H1 (cell line): ENCODE measurements around the gene ROS1. TPM values are rescaled to one million over a fixed set of nuclear protein-coding genes. Genes with fewer than 3 reads are reported as not detected.

Source experiments
- CTCF ChIA-PET: fragments of 300-600 bp; sonication (Branson Sonifier 250); formaldehyde crosslinking; loops from one replicate; lab custom pipeline; 2021; ENCODE audit not compliant: partially characterized antibody; lab: Charles Lee
- POLR2A ChIA-PET: fragments of 300-600 bp; sonication (Branson Sonifier 250); formaldehyde crosslinking; loops from one replicate; lab custom pipeline; 2021; ENCODE audit warnings: inconsistent platforms; ENCODE audit not compliant: partially characterized antibody; lab: Charles Lee
- DNase-seq, 2 experiments: peaks; one replicate each; pipeline versions ENCODE4 v3.0.0 to v3.0.0-alpha.2; 2010 to 2022; ENCODE audit warnings: low spot score in 2 of 2, low read depth in 1 of 2, mixed read lengths in 1 of 2
- FAIRE-seq: peaks from 2 replicates; lab custom pipeline; 2011; peaks lifted over from hg19 to GRCh38; lab: Jason Lieb, UNC
- H2AFZ ChIP-seq: 2 replicates; pipeline ENCODE4 v1.8.1; 2012; ENCODE audit warnings: low read length, inconsistent platforms
- H2AK5ac ChIP-seq: 2 replicates; pipeline ENCODE4 v1.6.1; 2013; ENCODE audit warnings: low read depth, low read length
- H2BK120ac ChIP-seq: replicated peaks from 2 replicates; pipeline ENCODE3; 2013; ENCODE audit warnings: low read depth, low read length, inconsistent platforms
- H2BK12ac ChIP-seq: 2 replicates; pipeline ENCODE4 v1.6.1; 2013; ENCODE audit warnings: low read depth, low read length
- H2BK15ac ChIP-seq: 2 replicates; pipeline ENCODE4 v1.6.1; 2013; ENCODE audit warnings: low read length
- H2BK20ac ChIP-seq: 2 replicates; pipeline ENCODE4 v1.6.1; 2013; ENCODE audit warnings: low read length
- H2BK5ac ChIP-seq: 2 replicates; pipeline ENCODE4 v1.6.1; 2013; ENCODE audit warnings: low read depth, low read length
- H3K14ac ChIP-seq: 2 replicates; pipeline ENCODE4 v1.6.1; 2013; ENCODE audit warnings: inconsistent platforms; ENCODE audit not compliant: insufficient read length
- H3K18ac ChIP-seq: 2 replicates; pipeline ENCODE4 v1.6.1; 2013; ENCODE audit warnings: low read length; ENCODE audit errors: extremely low read depth
- H3K23ac ChIP-seq: 2 replicates; pipeline ENCODE4 v1.6.1; 2013; ENCODE audit warnings: inconsistent platforms; ENCODE audit not compliant: insufficient read length
- H3K23me2 ChIP-seq: 2 replicates; pipeline ENCODE4 v1.6.1; 2013; ENCODE audit warnings: low read depth, low read length
- H3K27ac ChIP-seq: 2 replicates; pipeline ENCODE4 v1.6.1; 2011; ENCODE audit warnings: low read depth, low read length, inconsistent platforms
- H3K27me3 ChIP-seq, 4 experiments: replicated peaks in 1 of 4; 1 replicate in 1 of 4; 2 replicates in 3 of 4; pipeline versions ENCODE4 v1.6.1 to v1.8.1; 2011 to 2013; ENCODE audit warnings: low read length in 3 of 4, mild to moderate bottlenecking in 3 of 4, inconsistent platforms in 2 of 4, mixed read lengths in 2 of 4, moderate library complexity in 1 of 4; ENCODE audit not compliant: control insufficient read depth in 3 of 4, insufficient read depth in 3 of 4; ENCODE audit errors: extremely low read depth in 1 of 4
- H3K36me3 ChIP-seq, 4 experiments: 2 replicates each; pipeline versions ENCODE4 v1.6.1 to v1.8.1; 2011 to 2013; ENCODE audit warnings: mild to moderate bottlenecking in 4 of 4, low read length in 3 of 4, moderate library complexity in 2 of 4, control low read depth in 1 of 4, inconsistent platforms in 1 of 4; ENCODE audit not compliant: insufficient read depth in 4 of 4, control insufficient read depth in 2 of 4
- H3K4ac ChIP-seq: replicated peaks from 2 replicates; pipeline ENCODE3; 2013; ENCODE audit warnings: low read length, low read depth, mixed read lengths, inconsistent platforms; ENCODE audit not compliant: insufficient read length
- H3K4me1 ChIP-seq, 4 experiments: replicated peaks in 1 of 4; 1 replicate in 1 of 4; 2 replicates in 3 of 4; pipeline versions ENCODE4 v1.6.1 to v1.8.1; 2011 to 2013; ENCODE audit warnings: low read length in 3 of 4, inconsistent platforms in 2 of 4, mixed read lengths in 1 of 4; ENCODE audit not compliant: insufficient read depth in 4 of 4, control insufficient read depth in 3 of 4
- H3K4me2 ChIP-seq, 2 experiments: 2 replicates each; pipeline versions ENCODE4 v1.6.1 to v1.8.1; 2011 to 2013; ENCODE audit warnings: low read depth in 2 of 2, low read length in 2 of 2, control low read depth in 1 of 2, inconsistent platforms in 1 of 2, mild to moderate bottlenecking in 1 of 2; ENCODE audit not compliant: insufficient read depth in 1 of 2
- H3K4me3 ChIP-seq, 4 experiments: fragments of 200-600, 300-600 bp in 1 of 4; sonication (generic), shearing (Covaris generic), sonication (Bioruptor Twin) in 1 of 4; 2 replicates each; pipeline versions ENCODE4 v1.5.1 to v1.8.1; 2011 to 2016; ENCODE audit warnings: low read length in 4 of 4, low read depth in 3 of 4, control low read depth in 2 of 4, inconsistent platforms in 2 of 4, mild to moderate bottlenecking in 2 of 4, mixed read lengths in 1 of 4, moderate library complexity in 1 of 4; ENCODE audit not compliant: insufficient read depth in 2 of 4; ENCODE audit errors: extremely low read depth in 1 of 4
- H3K56ac ChIP-seq: replicated peaks from 2 replicates; pipeline ENCODE3; 2013; ENCODE audit warnings: low read depth, mild to moderate bottlenecking, mixed read lengths, low read length, inconsistent platforms; ENCODE audit not compliant: insufficient read length
- H3K79me1 ChIP-seq: 2 replicates; pipeline ENCODE4 v1.6.1; 2013; ENCODE audit warnings: low read depth, low read length, control low read depth
- H3K79me2 ChIP-seq, 2 experiments: 2 replicates each; pipeline versions ENCODE4 v1.6.1 to v1.8.1; 2012 to 2013; ENCODE audit warnings: low read length in 2 of 2, mild to moderate bottlenecking in 2 of 2, inconsistent platforms in 1 of 2; ENCODE audit not compliant: insufficient read depth in 2 of 2, control insufficient read depth in 1 of 2
- H3K9ac ChIP-seq, 4 experiments: replicated peaks in 1 of 4; 1 replicate in 1 of 4; 2 replicates in 3 of 4; pipeline versions ENCODE4 v1.6.1 to v1.8.1; 2011 to 2013; ENCODE audit warnings: low read depth in 3 of 4, low read length in 3 of 4, control low read depth in 2 of 4, mild to moderate bottlenecking in 2 of 4, moderate library complexity in 2 of 4, inconsistent platforms in 1 of 4; ENCODE audit errors: extremely low read depth in 1 of 4
- H3K9me3 ChIP-seq, 2 experiments: 2 replicates each; pipeline versions ENCODE4 v1.6.1 to v1.8.1; 2012 to 2013; ENCODE audit warnings: mild to moderate bottlenecking in 2 of 2, moderate library complexity in 2 of 2, control low read depth in 1 of 2, inconsistent platforms in 1 of 2, low read depth in 1 of 2, low read length in 1 of 2, mixed read lengths in 1 of 2; ENCODE audit not compliant: insufficient read depth in 2 of 2
- H4K20me1 ChIP-seq, 2 experiments: replicated peaks in 1 of 2; 2 replicates each; pipeline versions ENCODE3 to v1.8.1; 2011 to 2013; ENCODE audit warnings: inconsistent platforms in 2 of 2, low read length in 2 of 2, mild to moderate bottlenecking in 1 of 2; ENCODE audit not compliant: insufficient read depth in 2 of 2, control insufficient read depth in 1 of 2
- H4K5ac ChIP-seq: 2 replicates; pipeline ENCODE4 v1.6.1; 2013; ENCODE audit warnings: low read length, low read depth, mixed read lengths, inconsistent platforms; ENCODE audit not compliant: insufficient read length
- H4K8ac ChIP-seq: 2 replicates; pipeline ENCODE4 v1.8.0; 2013; ENCODE audit warnings: mild to moderate bottlenecking, moderate library complexity, low read length, inconsistent platforms; ENCODE audit not compliant: insufficient read depth; ENCODE audit errors: extremely low read depth
- H4K91ac ChIP-seq: replicated peaks from 2 replicates; pipeline ENCODE3; 2013; ENCODE audit warnings: low read length, mixed read lengths, inconsistent platforms; ENCODE audit not compliant: insufficient read length
- POLR2AphosphoS5 ChIP-seq: IDR thresholded peaks from 2 replicates; pipeline ENCODE4 v1.6.1; 2011; ENCODE audit warnings: low read depth, low read length
- WGBS, 2 experiments: shearing (Covaris generic) in 1 of 2; methylation state at CpG; one replicate each; pipeline versions ENCODE4 v1.1.6 to v1.1.7; 2013 to 2015; ENCODE audit warnings: low lambda C conversion rate in 2 of 2, mixed read lengths in 2 of 2, inconsistent platforms in 1 of 2, low coverage in 1 of 2, missing lambda C conversion rate in 1 of 2; ENCODE audit not compliant: insufficient replicate concordance in 2 of 2, insufficient coverage in 1 of 2, insufficient read length in 1 of 2; ENCODE audit errors: extremely low coverage in 1 of 2, missing lambda C conversion rate in 1 of 2; 5-methylcytosine and 5-hydroxymethylcytosine counted together
- polyA plus RNA-seq, 7 experiments: library from polyadenylated mRNA; depleted of rRNA in 3 of 7; stranded (reverse) in 5 of 7; unstranded in 2 of 7; fragments of >200 nt in 5 of 7; fragments of 200-250 nt in 2 of 7; gene quantifications; 1 replicate in 5 of 7; 2 replicates in 1 of 7; 4 replicates in 1 of 7; pipeline versions ENCODE4 v1.2.1 to v1.2.3, GENCODE V29; 2011 to 2013; ENCODE audit warnings: missing spikeins in 2 of 7, mixed read lengths in 2 of 7
- total RNA-seq: library from RNA; stranded (reverse); fragmentation: NEBNext Ultra II Directional; extraction: Animal tissue kit (Norgen Biotek cat#: 25700); gene quantifications from 2 replicates; pipeline ENCODE4 v1.2.1, GENCODE V29; 2021

Gene ROS1
- total and polyA plus RNA-seq, 2 of the 8 experiments (the other 6 are each of a cell fraction or from before 2014, with no cell fraction given): not detected

- Histone ChIP-seq H3K4me1 (peaks cover 0 to 4% (median 1%) of the 10 kb centered on the region in 4 experiments; a peak in 2 of 7 replicates), H3K9ac (no peak overlapping the region), H3K18ac (no peak overlapping the region), H3K23ac (no peak overlapping the region), H2AFZ (no peak overlapping the region), H2AK5ac (no peak overlapping the region), H3K4ac (no peak overlapping the region)
- POLR2A ChIA-PET: no interaction called here
- TF ChIP-seq POLR2AphosphoS5: no peak
- TF ChIP-seq, all 59 proteins: peak for 0
- Histone ChIP-seq H3K79me2 (no peaks in the 10 kb centered on the region), H4K91ac (no peak overlapping the region), H3K23me2 (no peaks in the 10 kb centered on the region), H2BK5ac (no peak overlapping the region), H3K14ac (no peak overlapping the region), H4K8ac (no peak overlapping the region), H3K9me3 (no peaks in the 10 kb centered on the region), H3K4me2 (no peak overlapping the region), H2BK20ac (no peak overlapping the region), H3K27me3 (no peaks in the 10 kb centered on the region), H2BK120ac (no peak overlapping the region), H3K79me1 (no peaks in the 10 kb centered on the region), H4K5ac (no peak overlapping the region), H3K4me3 (no peak overlapping the region), H2BK15ac (no peak overlapping the region), H4K20me1 (no peaks in the 10 kb centered on the region), H3K56ac (no peak overlapping the region), H2BK12ac (no peak overlapping the region), H3K27ac (no peak overlapping the region), H3K36me3 (no peaks in the 10 kb centered on the region)
- no peak for FAIRE-seq
- CTCF ChIA-PET: no interaction called here
- 93% methylated on average over 1 of the region's 1 CpG; no CpG with 5 or more reads in 1 of the 2 experiments for WGBS, 2 experiments
- DNase-seq: no peak
Observed at GRCh38 chr6:117473401-117473800, 47.7 kb upstream of the ROS1 start.
